ENCODE results near the gene PPP2R2D.

PPP2R2D gene

DNA sequence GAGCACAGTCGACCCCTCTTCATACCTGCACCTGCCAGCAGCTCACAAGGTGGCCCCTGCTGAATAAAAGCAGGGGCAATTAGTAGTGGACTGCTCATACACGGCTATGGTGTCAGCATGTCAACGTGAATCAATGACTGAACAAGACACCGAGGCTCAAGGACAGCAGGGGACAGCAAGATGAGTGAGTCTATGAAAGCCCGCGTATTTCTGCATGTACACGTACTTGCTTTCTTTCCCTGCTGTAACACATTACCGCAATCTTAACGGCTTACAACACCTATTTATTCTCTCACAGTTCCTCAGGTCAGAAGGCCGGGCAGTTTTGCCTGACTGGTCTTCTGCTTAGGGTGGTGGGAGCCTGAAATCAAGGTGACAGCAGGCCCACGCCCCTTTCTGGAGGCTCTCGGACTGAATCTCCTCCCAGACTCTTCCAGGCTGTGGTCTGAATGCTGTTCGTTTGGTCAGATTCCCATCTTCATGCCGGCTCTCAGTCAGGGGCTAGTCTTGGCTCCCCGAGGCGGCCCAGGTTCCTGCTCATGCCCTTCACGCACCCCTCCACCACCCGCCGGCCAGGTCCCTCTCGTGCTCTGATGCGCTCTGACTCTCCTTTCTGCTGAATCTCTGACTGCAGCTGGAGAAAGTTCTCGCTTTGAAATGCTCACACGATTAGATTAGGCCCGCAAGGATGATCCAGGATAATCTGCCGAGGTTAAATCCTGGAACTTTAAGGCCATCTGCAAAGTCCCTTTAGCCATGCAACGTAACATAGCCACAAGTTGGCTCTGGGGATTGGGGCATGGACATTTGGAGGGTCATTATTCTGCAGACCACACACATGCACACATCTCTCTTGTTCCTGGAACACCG, 7.8 kb upstream of the PPP2R2D start:
- ChIA-PET POLR2A (no interaction called here), CTCF (interaction anchor here (1.2 kb wide), 1 partner anchor 130 kb away, joined by 8 read pairs; no protein-coding TSS in a partner anchor)
- no peak for DNase-seq (ENCODE audit: extremely low spot score)
- TF ChIP-seq CTCF (IDR thresholded peaks at IDR 0.05; ENCODE audit: control extremely low read depth, extremely low read depth, low read depth, missing control alignments) = no peak

DNA sequence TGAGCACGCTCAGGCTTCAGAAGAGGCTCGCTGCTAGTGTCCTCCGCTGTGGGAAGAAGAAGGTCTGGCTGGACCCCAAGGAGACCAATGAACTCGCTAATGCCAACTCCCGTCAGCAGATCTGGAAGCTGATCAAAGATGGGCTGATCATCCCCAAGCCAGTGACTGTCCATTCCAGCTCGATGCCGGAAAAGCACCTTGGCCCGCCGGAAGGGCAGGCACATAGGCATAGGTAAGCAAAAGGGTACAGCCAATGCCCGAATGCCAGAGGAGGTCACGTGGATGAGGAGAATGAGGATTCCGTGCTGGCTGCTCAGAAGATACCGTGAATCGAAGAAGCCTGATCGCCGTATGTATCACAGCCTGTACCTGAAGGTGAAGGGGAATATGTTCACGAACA, 5.7 kb upstream of the PPP2R2D start:
- POLR2A ChIA-PET = no interaction called here
- DNase-seq (ENCODE audit: extremely low spot score) = no peak
- CTCF ChIA-PET = interaction anchor here (5.1 to 6.3 kb wide), 2 partner anchors 9 to 128 kb away, joined by 22 to 33 read pairs; no protein-coding TSS in a partner anchor
- TF ChIP-seq CTCF (IDR thresholded peaks at IDR 0.05; ENCODE audit: control extremely low read depth, extremely low read depth, low read depth, missing control alignments) = no peak

DNA sequence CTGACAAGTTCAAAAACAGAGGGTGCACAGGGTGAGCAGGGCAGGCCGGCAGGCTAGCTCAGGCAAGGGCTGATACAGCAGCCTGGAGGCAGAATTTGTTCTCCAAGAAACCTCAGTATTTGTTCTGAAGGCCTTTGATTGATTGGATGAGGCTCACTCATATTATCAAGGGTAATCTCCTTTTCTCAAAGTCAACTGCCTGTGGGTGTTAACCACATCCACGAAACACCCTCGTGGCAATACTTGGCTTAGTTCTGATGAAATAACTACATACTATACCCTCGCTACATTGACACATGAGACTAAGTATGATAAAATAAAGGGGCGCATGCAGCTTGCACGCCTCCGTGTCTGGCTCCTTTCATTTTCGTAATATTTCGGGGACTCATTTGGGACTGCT, 4.4 kb upstream of the PPP2R2D start:
- ChIA-PET CTCF (interaction anchor here (0.7 to 6.3 kb wide), 5 partner anchors 11 to 127 kb away, joined by 3 to 33 read pairs (median 6); no protein-coding TSS in a partner anchor), POLR2A (no interaction called here)
- no peak for DNase-seq (ENCODE audit: extremely low spot score)
- TF ChIP-seq CTCF (IDR thresholded peaks at IDR 0.05; ENCODE audit: control extremely low read depth, extremely low read depth, low read depth, missing control alignments) = no peak

GRCh38 chr10:131897297-131897899, 3.4 kb upstream of the PPP2R2D start:
- no peak for DNase-seq (ENCODE audit: extremely low spot score)
- CTCF ChIA-PET = interaction anchor here (1.2 to 6.3 kb wide), 4 partner anchors 12 to 126 kb away, joined by 3 to 33 read pairs (median 14); no protein-coding TSS in a partner anchor
- no peak for TF ChIP-seq CTCF (IDR thresholded peaks at IDR 0.05; ENCODE audit: control extremely low read depth, extremely low read depth, low read depth, missing control alignments)
- POLR2A ChIA-PET = no interaction called here

DNA sequence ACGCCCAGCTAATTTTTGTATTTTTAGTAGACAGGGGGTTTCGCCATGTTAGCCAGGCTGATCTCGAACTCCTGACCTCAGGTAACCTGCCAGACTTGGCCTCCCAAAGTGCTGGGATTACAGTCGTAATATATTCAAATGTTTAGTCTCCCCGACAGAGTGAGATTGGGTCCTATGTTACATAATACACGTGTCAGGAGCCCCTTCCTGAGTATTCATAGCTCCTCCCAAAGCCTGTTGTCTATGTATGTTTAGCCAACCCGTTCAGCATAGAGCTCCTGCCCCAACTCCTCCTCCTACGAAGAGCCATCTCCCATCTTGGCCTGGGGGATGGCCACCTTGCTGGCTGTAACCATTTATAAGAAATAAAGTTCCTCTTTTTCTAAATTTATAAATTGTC, 2.7 kb upstream of the PPP2R2D start:
- no peak for DNase-seq (ENCODE audit: extremely low spot score)
- CTCF ChIA-PET = interaction anchor here (5.1 to 6.3 kb wide), 2 partner anchors 12 to 125 kb away, joined by 22 to 33 read pairs; no protein-coding TSS in a partner anchor
- TF ChIP-seq CTCF (IDR thresholded peaks at IDR 0.05; ENCODE audit: control extremely low read depth, extremely low read depth, low read depth, missing control alignments) = no peak
- POLR2A ChIA-PET = no interaction called here

DNA sequence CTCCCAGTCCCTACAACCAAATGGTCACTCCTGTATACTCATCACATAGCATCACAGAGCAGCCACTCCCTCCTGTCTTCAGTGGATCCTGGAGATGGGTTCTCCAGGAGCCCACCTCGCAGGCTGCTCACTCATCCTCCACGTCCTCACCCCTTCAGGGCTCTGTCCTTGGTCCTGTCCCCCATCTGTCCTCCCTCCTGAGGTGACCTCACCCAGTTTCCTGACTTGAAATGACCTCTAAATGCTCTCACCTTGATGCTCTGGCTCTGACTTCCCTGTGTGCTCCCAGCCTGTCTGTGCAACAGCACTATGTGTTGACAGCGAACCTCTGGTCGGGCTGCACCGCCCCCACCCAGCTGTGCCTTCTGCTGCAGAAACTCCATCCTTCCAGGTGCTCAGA, 2.1 kb upstream of the PPP2R2D start:
- CTCF ChIA-PET = interaction anchor here (0.6 to 6.3 kb wide), 8 partner anchors 13 to 1789 kb away, joined by 3 to 33 read pairs (median 8); partner anchors contain the start of genes BNIP3 and C10orf143
- TF ChIP-seq CTCF (IDR thresholded peaks at IDR 0.05; ENCODE audit: control extremely low read depth, extremely low read depth, low read depth, missing control alignments) = no peak
- no peak for DNase-seq (ENCODE audit: extremely low spot score)
- POLR2A ChIA-PET = no interaction called here
